ENCODE results near the gene CBX4. TPM values are rescaled to one million over a fixed set of nuclear protein-coding genes. Genes with fewer than 3 reads are reported as not detected.

CBX4 gene
- total and polyA plus RNA-seq, 2 of the 13 experiments (the other 11 are each of a cell fraction or from before 2014, with no cell fraction given) = 25.8 to 50.8 TPM

DNA sequence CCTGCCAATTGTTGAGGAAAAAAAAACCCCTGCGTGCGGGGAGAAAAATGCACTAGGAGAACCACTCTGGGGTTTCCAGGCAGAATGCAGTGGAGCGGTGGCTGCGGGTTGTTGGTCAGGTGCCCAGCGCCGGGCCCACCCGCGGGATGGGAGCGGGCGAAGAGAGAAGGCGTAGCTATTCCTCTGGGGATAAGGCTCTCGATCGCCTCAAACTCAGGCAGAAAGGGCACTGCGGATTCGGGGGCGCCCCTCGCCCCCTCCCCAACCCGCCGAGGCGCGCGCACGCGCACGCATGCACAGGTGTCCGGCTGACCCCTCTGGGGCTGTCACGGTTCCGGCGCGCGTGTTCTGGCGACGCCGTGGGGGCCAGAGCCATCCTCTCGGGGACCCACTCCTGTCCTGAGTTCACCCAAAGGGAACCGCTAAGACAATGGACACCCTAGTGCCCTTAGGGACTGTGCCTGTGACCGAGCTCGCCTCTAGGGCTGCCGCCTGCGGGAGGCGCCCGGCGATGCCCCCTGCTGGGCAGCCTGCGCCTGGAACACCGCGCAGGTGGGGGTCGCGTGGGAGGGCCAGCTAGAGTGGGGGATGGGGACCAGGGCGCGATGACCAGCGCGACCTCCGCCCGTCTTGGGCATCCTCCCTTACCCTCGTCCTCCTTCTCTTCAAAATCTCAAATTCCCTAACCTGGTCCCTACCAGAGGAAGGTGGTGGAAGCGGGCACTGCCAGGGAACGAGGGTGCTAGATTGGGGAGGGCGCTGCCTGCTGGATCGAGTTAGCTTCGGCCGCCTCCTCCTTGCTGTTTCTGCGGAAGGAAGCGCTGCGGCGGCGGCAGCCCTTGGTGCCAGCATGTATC, 28.0 kb downstream of the CBX4 start (continued):
- TF ChIP-seq ATF7 (IDR thresholded peaks at IDR 0.05) (no peak), ATF7 (CRISPR knock-in tag; IDR thresholded peaks at IDR 0.05) (no peak), SNAI1 (CRISPR knock-in tag; IDR thresholded peaks at IDR 0.05; ENCODE audit: borderline replicate concordance) (no peak), POLR2A (IDR thresholded peaks at IDR 0.05; ENCODE audit: insufficient read depth in 1 of 2, low read depth in 2 of 2, low read length in 2 of 2) (no peak), STAG1 (CRISPR knock-in tag; IDR thresholded peaks at IDR 0.05) (peak; percentile 78), KDM1A (CRISPR knock-in tag; IDR thresholded peaks at IDR 0.05) (0 out of 2 replicates have a peak, but pooled peaks have one; percentile 33), ZSCAN29 (CRISPR knock-in tag; conservative IDR thresholded peaks at IDR 0.05) (peak; percentile 38; the same call in 1 of the 2 replicates), ZNF781 (CRISPR knock-in tag; IDR thresholded peaks at IDR 0.05; ENCODE audit: borderline replicate concordance, not compliant biosample characterization) (no peak), SOX13 (IDR thresholded peaks at IDR 0.05) (peak; percentile 13; the same call in 1 of the 2 replicates), SOX13 (CRISPR knock-in tag; conservative IDR thresholded peaks at IDR 0.05 in 1 of 2, IDR thresholded peaks at IDR 0.05 in 1 of 2) (peak in 1 of 2 experiments; percentile 65; a peak in 2 of 4 replicates), AKAP8 (CRISPR knock-in tag; IDR thresholded peaks at IDR 0.05) (0 out of 2 replicates have a peak, but pooled peaks have one; percentile 37), ZMYM4 (CRISPR knock-in tag; IDR thresholded peaks at IDR 0.05) (0 out of 2 replicates have a peak, but pooled peaks have one; percentile 48), ZNF557 (CRISPR knock-in tag; IDR thresholded peaks at IDR 0.05) (no peak)
- TF ChIP-seq, protein P1, sequence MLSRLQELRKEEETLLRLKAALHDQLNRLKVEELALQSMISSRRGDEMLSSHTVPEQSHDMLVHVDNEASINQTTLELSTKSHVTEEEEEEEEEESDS (CRISPR knock-in tag; IDR thresholded peaks at IDR 0.05; ENCODE audit: borderline replicate concordance) = no peak
- TF ChIP-seq, protein P2, sequence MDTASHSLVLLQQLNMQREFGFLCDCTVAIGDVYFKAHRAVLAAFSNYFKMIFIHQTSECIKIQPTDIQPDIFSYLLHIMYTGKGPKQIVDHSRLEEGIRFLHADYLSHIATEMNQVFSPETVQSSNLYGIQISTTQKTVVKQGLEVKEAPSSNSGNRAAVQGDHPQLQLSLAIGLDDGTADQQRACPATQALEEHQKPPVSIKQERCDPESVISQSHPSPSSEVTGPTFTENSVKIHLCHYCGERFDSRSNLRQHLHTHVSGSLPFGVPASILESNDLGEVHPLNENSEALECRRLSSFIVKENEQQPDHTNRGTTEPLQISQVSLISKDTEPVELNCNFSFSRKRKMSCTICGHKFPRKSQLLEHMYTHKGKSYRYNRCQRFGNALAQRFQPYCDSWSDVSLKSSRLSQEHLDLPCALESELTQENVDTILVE (CRISPR knock-in tag; IDR thresholded peaks at IDR 0.05) = peak; percentile 76; the same call in 1 of the 2 replicates
- TF ChIP-seq, protein P3, sequence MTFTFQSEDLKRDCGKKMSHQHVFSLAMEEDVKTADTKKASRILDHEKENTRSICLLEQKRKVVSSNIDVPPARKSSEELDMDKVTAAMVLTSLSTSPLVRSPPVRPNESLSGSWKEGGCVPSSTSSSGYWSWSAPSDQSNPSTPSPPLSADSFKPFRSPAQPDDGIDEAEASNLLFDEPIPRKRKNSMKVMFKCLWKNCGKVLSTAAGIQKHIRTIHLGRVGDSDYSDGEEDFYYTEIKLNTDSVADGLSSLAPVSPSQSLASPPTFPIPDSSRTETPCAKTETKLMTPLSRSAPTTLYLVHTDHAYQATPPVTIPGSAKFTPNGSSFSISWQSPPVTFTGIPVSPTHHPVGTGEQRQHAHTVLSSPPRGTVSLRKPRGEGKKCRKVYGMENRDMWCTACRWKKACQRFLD (CRISPR knock-in tag; IDR thresholded peaks at IDR 0.05; ENCODE audit: borderline replicate concordance) = 0 out of 2 replicates have a peak, but pooled peaks have one; percentile 66
- TF ChIP-seq, protein P4, sequence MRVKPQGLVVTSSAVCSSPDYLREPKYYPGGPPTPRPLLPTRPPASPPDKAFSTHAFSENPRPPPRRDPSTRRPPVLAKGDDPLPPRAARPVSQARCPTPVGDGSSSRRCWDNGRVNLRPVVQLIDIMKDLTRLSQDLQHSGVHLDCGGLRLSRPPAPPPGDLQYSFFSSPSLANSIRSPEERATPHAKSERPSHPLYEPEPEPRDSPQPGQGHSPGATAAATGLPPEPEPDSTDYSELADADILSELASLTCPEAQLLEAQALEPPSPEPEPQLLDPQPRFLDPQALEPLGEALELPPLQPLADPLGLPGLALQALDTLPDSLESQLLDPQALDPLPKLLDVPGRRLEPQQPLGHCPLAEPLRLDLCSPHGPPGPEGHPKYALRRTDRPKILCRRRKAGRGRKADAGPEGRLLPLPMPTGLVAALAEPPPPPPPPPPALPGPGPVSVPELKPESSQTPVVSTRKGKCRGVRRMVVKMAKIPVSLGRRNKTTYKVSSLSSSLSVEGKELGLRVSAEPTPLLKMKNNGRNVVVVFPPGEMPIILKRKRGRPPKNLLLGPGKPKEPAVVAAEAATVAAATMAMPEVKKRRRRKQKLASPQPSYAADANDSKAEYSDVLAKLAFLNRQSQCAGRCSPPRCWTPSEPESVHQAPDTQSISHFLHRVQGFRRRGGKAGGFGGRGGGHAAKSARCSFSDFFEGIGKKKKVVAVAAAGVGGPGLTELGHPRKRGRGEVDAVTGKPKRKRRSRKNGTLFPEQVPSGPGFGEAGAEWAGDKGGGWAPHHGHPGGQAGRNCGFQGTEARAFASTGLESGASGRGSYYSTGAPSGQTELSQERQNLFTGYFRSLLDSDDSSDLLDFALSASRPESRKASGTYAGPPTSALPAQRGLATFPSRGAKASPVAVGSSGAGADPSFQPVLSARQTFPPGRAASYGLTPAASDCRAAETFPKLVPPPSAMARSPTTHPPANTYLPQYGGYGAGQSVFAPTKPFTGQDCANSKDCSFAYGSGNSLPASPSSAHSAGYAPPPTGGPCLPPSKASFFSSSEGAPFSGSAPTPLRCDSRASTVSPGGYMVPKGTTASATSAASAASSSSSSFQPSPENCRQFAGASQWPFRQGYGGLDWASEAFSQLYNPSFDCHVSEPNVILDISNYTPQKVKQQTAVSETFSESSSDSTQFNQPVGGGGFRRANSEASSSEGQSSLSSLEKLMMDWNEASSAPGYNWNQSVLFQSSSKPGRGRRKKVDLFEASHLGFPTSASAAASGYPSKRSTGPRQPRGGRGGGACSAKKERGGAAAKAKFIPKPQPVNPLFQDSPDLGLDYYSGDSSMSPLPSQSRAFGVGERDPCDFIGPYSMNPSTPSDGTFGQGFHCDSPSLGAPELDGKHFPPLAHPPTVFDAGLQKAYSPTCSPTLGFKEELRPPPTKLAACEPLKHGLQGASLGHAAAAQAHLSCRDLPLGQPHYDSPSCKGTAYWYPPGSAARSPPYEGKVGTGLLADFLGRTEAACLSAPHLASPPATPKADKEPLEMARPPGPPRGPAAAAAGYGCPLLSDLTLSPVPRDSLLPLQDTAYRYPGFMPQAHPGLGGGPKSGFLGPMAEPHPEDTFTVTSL (CRISPR knock-in tag; IDR thresholded peaks at IDR 0.05; ENCODE audit: borderline replicate concordance) = no peak
- TF ChIP-seq, protein P5, sequence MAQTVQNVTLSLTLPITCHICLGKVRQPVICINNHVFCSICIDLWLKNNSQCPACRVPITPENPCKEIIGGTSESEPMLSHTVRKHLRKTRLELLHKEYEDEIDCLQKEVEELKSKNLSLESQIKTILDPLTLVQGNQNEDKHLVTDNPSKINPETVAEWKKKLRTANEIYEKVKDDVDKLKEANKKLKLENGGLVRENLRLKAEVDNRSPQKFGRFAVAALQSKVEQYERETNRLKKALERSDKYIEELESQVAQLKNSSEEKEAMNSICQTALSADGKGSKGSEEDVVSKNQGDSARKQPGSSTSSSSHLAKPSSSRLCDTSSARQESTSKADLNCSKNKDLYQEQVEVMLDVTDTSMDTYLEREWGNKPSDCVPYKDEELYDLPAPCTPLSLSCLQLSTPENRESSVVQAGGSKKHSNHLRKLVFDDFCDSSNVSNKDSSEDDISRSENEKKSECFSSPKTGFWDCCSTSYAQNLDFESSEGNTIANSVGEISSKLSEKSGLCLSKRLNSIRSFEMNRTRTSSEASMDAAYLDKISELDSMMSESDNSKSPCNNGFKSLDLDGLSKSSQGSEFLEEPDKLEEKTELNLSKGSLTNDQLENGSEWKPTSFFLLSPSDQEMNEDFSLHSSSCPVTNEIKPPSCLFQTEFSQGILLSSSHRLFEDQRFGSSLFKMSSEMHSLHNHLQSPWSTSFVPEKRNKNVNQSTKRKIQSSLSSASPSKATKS (CRISPR knock-in tag; IDR thresholded peaks at IDR 0.05) = no peak
